Sigmoid colon (tissue), 7 donors: ENCODE data around the gene USP53. TPM values are rescaled to one million over a fixed set of nuclear protein-coding genes. Genes with fewer than 3 reads are reported as not detected.
A peak's percentile ranks its signal among the peaks of the same experiment; 100 is the strongest.

Experiments used
- DNase-seq: peaks from one replicate; pipeline ENCODE4 v3.0.0-alpha.2; 2019
- H3K27ac ChIP-seq, 4 donors: fragments of 200-600 bp; sonication (generic); one replicate each; pipeline ENCODE4 v1.5.1; 2016 to 2019; ENCODE audit warnings: mild to moderate bottlenecking in 1 of 4
- H3K27me3 ChIP-seq, 3 donors: fragments of 200-600 bp; sonication (generic); one replicate each; pipeline ENCODE4 v1.5.1; 2019; ENCODE audit warnings: mild to moderate bottlenecking in 1 of 3
- H3K36me3 ChIP-seq, 4 donors: fragments of 200-600 bp; sonication (generic); one replicate each; pipeline ENCODE4 v1.5.1; 2016 to 2019
- H3K4me1 ChIP-seq, 4 donors: fragments of 200-600 bp; sonication (generic); one replicate each; pipeline ENCODE4 v1.5.1; 2017 to 2019
- H3K4me3 ChIP-seq, 4 donors: fragments of 200-600 bp; sonication (generic); one replicate each; pipeline ENCODE4 v1.5.1; 2017 to 2019; ENCODE audit warnings: mild to moderate bottlenecking in 2 of 4, moderate library complexity in 1 of 4
- H3K9me3 ChIP-seq, 4 donors: fragments of 200-600 bp in 3 of 4; sonication (generic) in 3 of 4; one replicate each; pipeline versions ENCODE4 v1.5.1 to v1.6.1; 2013 to 2019
- EP300 ChIP-seq, 4 donors: sonication (generic); formaldehyde crosslinking; IDR thresholded peaks; one replicate each; pipeline ENCODE4 v1.6.1; 2017; ENCODE audit warnings: antibody characterized with exemption in 4 of 4
- POLR2A ChIP-seq, 2 donors: fragments of 450-650 bp; IDR thresholded peaks; one replicate each; pipeline ENCODE4 v1.6.1; 2016; ENCODE audit warnings: antibody characterized with exemption in 2 of 2, mild to moderate bottlenecking in 2 of 2, moderate library complexity in 2 of 2
- POLR2AphosphoS5 ChIP-seq, 4 donors: sonication (generic); formaldehyde crosslinking; IDR thresholded peaks; one replicate each; pipeline ENCODE4 v1.6.1; 2017; ENCODE audit warnings: antibody characterized with exemption in 4 of 4
- WGBS, 2 donors: extraction: QIAGEN DNeasy Blood & Tissue Kit; methylation state at CpG; one replicate each; pipeline ENCODE4 v1.1.7; 2013; 5-methylcytosine and 5-hydroxymethylcytosine counted together
- intact Hi-C: fragments of 100-400 bp; cut with DNase I; formaldehyde crosslinking; loops from one replicate; pipeline ENCODE4 v1.15.1; 2023
- polyA plus RNA-seq, 3 donors: library from polyadenylated mRNA; stranded (reverse); fragments of 200-250 nt; gene quantifications; one replicate each; pipeline ENCODE4 v1.2.3, GENCODE V29; 2013
- total RNA-seq, 4 donors: library from RNA; depleted of rRNA; stranded (reverse); fragments of >200 nt; gene quantifications; one replicate each; pipeline ENCODE4 v1.1.0, GENCODE V29; 2016
- TF ChIP-seq, protein P1 (sequence below), 4 experiments: fragments of 450-650 bp in 3 of 4; fragments of 200-600 bp in 1 of 4; IDR thresholded peaks; one replicate each; pipeline ENCODE4 v1.5.1; 2016 to 2019; ENCODE audit warnings: antibody characterized with exemption in 4 of 4, mild to moderate bottlenecking in 3 of 4, moderate library complexity in 2 of 4
- donor health status: healthy with polysubstance abuse.
- donor health status: Bipolar disorder and iron deficiency.
- donor health status: healthy.

Gene USP53
- total and polyA plus RNA-seq, 7 donors, result 22.6 to 64.0 (median 34.7) TPM

DNA sequence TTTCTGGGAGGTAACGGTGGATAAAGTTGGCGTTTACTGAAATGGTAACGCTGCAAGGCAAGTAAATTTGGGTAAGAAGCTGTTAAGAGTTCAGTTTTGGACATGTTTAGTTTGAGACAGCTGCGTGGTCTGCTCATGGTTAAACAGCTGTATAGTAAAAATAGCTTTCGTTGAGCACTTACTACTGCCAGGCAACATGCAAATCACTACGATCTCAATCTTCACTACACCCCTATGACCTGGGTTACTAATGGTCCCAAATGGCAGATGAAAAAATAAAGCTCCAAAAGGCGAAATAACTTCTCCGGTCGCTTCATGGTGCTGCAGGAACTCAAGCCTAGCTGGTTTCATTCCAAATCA, 87.2 kb downstream of the USP53 start:
- TF ChIP-seq EP300 (IDR thresholded peaks at IDR 0.05), result no peak
- TF ChIP-seq, protein P1, sequence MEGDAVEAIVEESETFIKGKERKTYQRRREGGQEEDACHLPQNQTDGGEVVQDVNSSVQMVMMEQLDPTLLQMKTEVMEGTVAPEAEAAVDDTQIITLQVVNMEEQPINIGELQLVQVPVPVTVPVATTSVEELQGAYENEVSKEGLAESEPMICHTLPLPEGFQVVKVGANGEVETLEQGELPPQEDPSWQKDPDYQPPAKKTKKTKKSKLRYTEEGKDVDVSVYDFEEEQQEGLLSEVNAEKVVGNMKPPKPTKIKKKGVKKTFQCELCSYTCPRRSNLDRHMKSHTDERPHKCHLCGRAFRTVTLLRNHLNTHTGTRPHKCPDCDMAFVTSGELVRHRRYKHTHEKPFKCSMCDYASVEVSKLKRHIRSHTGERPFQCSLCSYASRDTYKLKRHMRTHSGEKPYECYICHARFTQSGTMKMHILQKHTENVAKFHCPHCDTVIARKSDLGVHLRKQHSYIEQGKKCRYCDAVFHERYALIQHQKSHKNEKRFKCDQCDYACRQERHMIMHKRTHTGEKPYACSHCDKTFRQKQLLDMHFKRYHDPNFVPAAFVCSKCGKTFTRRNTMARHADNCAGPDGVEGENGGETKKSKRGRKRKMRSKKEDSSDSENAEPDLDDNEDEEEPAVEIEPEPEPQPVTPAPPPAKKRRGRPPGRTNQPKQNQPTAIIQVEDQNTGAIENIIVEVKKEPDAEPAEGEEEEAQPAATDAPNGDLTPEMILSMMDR (IDR thresholded peaks at IDR 0.05), result no peak
- TF ChIP-seq POLR2AphosphoS5 (IDR thresholded peaks at IDR 0.05), result no peak
- no peak for TF ChIP-seq POLR2A (IDR thresholded peaks at IDR 0.05)
- Histone ChIP-seq H3K27ac (peak overlapping the region; percentile 85 to 93 (median 92)), H3K36me3 (peaks cover 0 to 18% (median 0%) of the 10 kb centered on the region in 4 donors), H3K9me3 (no peaks in the 10 kb centered on the region), H3K4me1 (peaks cover 0 to 29% (median 25%) of the 10 kb centered on the region in 4 donors), H3K27me3 (no peaks in the 10 kb centered on the region), H3K4me3 (peak overlapping the region; percentile 56 to 87 (median 68))
- no peak for DNase-seq
- intact Hi-C loops, result loop anchor here (5.0 to 10.0 kb wide), 2 partner anchors 87 to 415 kb away; partner anchors contain the start of genes SYNPO2 and USP53
- WGBS, 2 donors, result 0% methylated on average over 9 of the region's 9 CpGs

DNA sequence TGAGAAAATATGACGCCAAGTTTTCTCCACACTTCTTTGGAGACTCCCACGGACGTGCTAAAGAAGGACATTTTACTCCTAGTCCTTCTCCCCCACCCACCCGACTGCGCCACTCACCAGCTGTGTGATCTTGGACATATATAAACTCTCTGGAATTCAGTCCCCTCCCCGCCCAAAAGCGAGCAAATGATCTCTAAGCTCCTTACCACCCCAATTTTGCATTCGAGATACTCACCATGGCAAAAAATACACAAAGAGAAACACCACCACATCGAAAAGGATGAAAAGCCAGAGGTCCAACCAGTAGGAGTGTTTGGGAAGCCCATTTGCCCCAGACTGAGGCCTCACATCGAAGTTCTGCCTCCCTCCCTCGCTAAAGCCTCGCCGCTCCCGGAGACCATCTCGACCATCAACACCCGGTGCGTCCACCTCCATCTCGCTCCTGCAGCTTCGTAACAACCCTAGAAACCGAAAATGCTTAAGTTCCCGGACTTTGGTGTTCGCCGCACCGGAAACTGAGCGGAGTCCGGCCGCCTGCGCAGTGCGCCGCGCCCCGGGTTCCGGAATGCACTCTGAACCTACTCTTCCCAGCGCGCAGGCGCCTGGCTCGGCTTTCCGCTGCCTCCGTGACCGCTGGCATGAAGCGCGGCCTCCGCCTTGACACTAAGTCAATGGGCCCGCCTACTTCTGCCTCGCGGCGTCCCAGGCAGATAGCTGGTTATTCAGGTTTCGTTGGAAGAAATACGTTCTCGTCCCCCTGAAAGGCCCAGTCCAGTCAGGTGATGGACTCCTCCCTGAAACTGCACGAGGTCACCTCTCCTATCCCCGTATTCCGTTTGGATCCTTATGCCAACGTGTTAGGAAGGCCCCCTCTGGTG, 87.8 kb downstream of the USP53 start:
- peak overlapping the region; percentile 85 to 93 (median 92) for H3K27ac ChIP-seq
- no peaks in the 10 kb centered on the region for H3K9me3 ChIP-seq
- WGBS, 2 donors, result 0% methylated on average over 54 of the region's 54 CpGs
- TF ChIP-seq POLR2AphosphoS5 (IDR thresholded peaks at IDR 0.05) (peak; percentile 88 to 95 (median 92)), POLR2A (IDR thresholded peaks at IDR 0.05) (peak; percentile 81 to 85), EP300 (IDR thresholded peaks at IDR 0.05) (peak in 1 of 4 donors; percentile 21)
- TF ChIP-seq, protein P1 (IDR thresholded peaks at IDR 0.05), result peak in 1 of 4 experiments; percentile 20
- peak; percentile 96 for DNase-seq
- peaks cover 0 to 18% (median 0%) of the 10 kb centered on the region in 4 donors for H3K36me3 ChIP-seq
- H3K4me1 ChIP-seq, result peaks cover 0 to 29% (median 25%) of the 10 kb centered on the region in 4 donors
- intact Hi-C loops, result no loop called here
- H3K27me3 ChIP-seq, result no peaks in the 10 kb centered on the region
- H3K4me3 ChIP-seq, result peak overlapping the region; percentile 56 to 87 (median 68)

DNA sequence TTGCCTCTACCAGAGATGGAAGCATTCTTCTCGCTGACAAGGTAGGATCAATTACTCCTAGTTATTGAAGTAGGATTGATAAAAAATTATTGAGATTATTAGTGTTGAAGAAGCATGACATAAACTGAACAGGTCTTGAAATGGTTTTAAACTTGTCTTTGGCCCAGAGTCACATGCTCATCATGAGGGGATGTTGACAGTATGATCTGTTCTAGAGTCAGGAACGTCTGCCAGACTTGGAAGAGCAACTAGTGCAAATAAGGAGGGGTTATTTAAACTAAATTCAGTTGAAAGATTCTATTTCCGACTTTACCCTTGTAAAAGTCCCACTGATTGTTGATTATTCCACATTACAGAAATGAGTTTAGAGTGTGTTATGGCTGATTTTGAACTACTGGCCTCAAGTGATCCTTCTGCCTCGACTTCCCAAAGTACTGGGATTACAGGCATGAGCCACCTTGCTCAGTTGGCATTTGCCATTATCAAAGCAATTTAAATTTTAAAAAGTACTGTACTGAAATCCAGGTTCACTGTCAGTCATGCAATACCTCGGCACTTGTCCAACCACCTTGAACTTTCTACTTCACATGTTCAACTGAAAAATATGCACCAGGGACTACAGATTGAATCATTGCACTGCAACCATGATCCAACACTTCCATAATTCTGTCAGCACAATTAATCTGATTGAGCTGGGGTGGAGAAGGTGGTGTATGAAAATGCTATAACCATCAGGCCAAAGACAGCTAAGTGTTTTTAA, 89.7 kb downstream of the USP53 start:
- Histone ChIP-seq H3K27me3 (no peaks in the 10 kb centered on the region), H3K4me1 (peaks cover 0 to 23% (median 20%) of the 10 kb centered on the region in 4 donors), H3K36me3 (peaks cover 0 to 8% (median 0%) of the 10 kb centered on the region in 4 donors), H3K9me3 (no peaks in the 10 kb centered on the region), H3K27ac (no peak overlapping the region), H3K4me3 (no peak overlapping the region)
- intact Hi-C loops, result no loop called here
- 69 to 86% methylated on average over 5 of the region's 5 CpGs for WGBS, 2 donors
- no peak for TF ChIP-seq EP300 (IDR thresholded peaks at IDR 0.05)
- no peak for TF ChIP-seq POLR2AphosphoS5 (IDR thresholded peaks at IDR 0.05)
- TF ChIP-seq, protein P1 (IDR thresholded peaks at IDR 0.05), result no peak
- TF ChIP-seq POLR2A (IDR thresholded peaks at IDR 0.05), result no peak
- no peak for DNase-seq

DNA sequence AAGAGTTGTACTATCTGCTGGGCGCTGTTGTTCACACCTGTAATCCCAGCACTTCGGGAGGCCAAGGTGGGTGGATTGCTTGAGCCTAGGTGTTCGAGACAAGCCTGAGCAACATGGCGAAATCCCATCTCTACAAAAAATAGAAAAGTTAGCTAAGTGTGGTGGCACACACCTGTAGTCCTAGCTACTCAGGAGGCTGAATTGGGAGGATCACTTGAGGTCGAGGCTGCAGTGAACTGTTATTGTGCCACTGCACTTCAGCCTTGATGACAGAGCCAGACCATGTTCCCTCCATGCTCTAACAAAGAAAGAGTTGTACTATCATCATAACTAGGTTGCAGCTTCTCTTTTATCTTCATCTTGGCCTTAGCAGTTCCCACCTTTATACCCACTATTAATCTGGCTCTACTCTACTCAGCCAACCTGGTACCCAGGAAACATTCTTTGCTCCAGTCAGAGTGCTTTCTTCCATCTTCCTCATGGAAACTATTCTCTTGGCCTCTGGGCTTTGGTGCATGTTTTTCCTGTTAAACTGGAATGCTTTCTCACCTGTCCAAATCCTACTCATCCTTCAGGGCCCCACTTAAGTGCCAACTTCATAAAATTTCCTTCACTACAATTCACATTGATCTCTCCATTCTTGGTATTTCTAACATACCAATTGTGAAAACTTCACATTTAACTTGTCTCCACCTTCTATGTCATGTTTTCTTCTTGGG, 91.2 kb downstream of the USP53 start:
- Histone ChIP-seq H3K27ac (no peak overlapping the region), H3K4me1 (peaks cover 0 to 8% (median 5%) of the 10 kb centered on the region in 4 donors), H3K27me3 (no peaks in the 10 kb centered on the region), H3K9me3 (no peaks in the 10 kb centered on the region), H3K36me3 (no peaks in the 10 kb centered on the region), H3K4me3 (no peak overlapping the region)
- no peak for DNase-seq
- WGBS, 2 donors, result 94 to 95% methylated on average over 5 of the region's 5 CpGs
- intact Hi-C loops, result no loop called here
- TF ChIP-seq EP300 (IDR thresholded peaks at IDR 0.05) (no peak), POLR2A (IDR thresholded peaks at IDR 0.05) (no peak), POLR2AphosphoS5 (IDR thresholded peaks at IDR 0.05) (no peak)
- TF ChIP-seq, protein P1 (IDR thresholded peaks at IDR 0.05), result no peak
